Stomach (tissue), 9 donors: ENCODE results near the gene MGAT4A. TPM values are rescaled to one million over a fixed set of nuclear protein-coding genes. Genes with fewer than 3 reads are reported as not detected.

ENCODE experiments used
- DNase-seq, 2 donors: peaks; one replicate each; pipeline versions ENCODE4 v3.0.0 to v3.0.0-alpha.2; 2013 to 2019
- H3K27ac ChIP-seq, 5 donors: fragments of 200-600 bp in 4 of 5; sonication (generic) in 4 of 5; one replicate each; pipeline ENCODE4 v1.5.1; 2013 to 2019; ENCODE audit warnings: mild to moderate bottlenecking in 1 of 5, moderate library complexity in 1 of 5
- H3K27me3 ChIP-seq, 3 donors: fragments of 200-600 bp; sonication (generic); one replicate each; pipeline ENCODE4 v1.5.1; 2017 to 2019; ENCODE audit warnings: mixed run types in 1 of 3
- H3K36me3 ChIP-seq, 4 donors: fragments of 200-600 bp; sonication (generic); 1 replicate in 3 of 4; 2 replicates in 1 of 4; pipeline ENCODE4 v1.5.1; 2016 to 2019
- H3K4me1 ChIP-seq, 4 donors: fragments of 200-600 bp; sonication (generic); one replicate each; pipeline ENCODE4 v1.5.1; 2016 to 2019
- H3K4me3 ChIP-seq, 4 donors: fragments of 200-600 bp; sonication (generic) in 3 of 4; one replicate each; pipeline ENCODE4 v1.5.1; 2016 to 2019; ENCODE audit warnings: mild to moderate bottlenecking in 1 of 4
- H3K9me3 ChIP-seq, 4 donors: fragments of 200-600 bp; sonication (generic); one replicate each; pipeline ENCODE4 v1.5.1; 2016 to 2019
- CTCF ChIP-seq, 7 experiments: fragments of 450-650 bp in 4 of 7; fragments of 200-600 bp in 3 of 7; sonication (generic) in 3 of 7; IDR thresholded peaks; one replicate each; pipeline ENCODE4 v1.5.1; 2016 to 2019; ENCODE audit warnings: antibody characterized with exemption in 7 of 7, control low read depth in 2 of 7, mild to moderate bottlenecking in 1 of 7
- EP300 ChIP-seq: sonication (generic); formaldehyde crosslinking; IDR thresholded peaks from one replicate; pipeline ENCODE4 v1.6.1; 2017; ENCODE audit warnings: antibody characterized with exemption
- POLR2A ChIP-seq, 4 donors: fragments of 450-650 bp; IDR thresholded peaks; one replicate each; pipeline ENCODE4 v1.6.1; 2016; ENCODE audit warnings: antibody characterized with exemption in 4 of 4, control low read depth in 2 of 4, mild to moderate bottlenecking in 1 of 4, moderate library complexity in 1 of 4
- POLR2AphosphoS5 ChIP-seq, 3 donors: sonication (generic); formaldehyde crosslinking; IDR thresholded peaks; one replicate each; pipeline ENCODE4 v1.6.1; 2016; ENCODE audit warnings: antibody characterized with exemption in 3 of 3
- WGBS, 5 donors: extraction: QIAGEN DNeasy Blood & Tissue Kit in 3 of 5; methylation state at CpG; one replicate each; pipeline versions ENCODE4 v1.1.5 to v1.1.7; 2013 to 2018; 5-methylcytosine and 5-hydroxymethylcytosine counted together
- intact Hi-C: fragments of 100-400 bp; cut with DNase I; formaldehyde crosslinking; loops from one replicate; pipeline ENCODE4 v1.15.1; 2023; ENCODE audit warnings: low total_unique reads
- polyA plus RNA-seq, 3 donors: library from polyadenylated mRNA; stranded (reverse); fragments of 200-250 nt; gene quantifications; one replicate each; pipeline ENCODE4 v1.2.3, GENCODE V29; 2013
- total RNA-seq, 5 donors: library from RNA; depleted of rRNA; stranded (reverse); fragments of >200 nt; gene quantifications; one replicate each; pipeline versions ENCODE4 v1.1.0 to v1.2.3, GENCODE V29; 2014 to 2016
- donor health status: healthy with polysubstance abuse.
- donor health status: Bipolar disorder and iron deficiency.
- donor health status: healthy.

The MGAT4A gene
- total and polyA plus RNA-seq, 8 donors: 4.8 to 81.1 (median 11.8) TPM

- Histone ChIP-seq H3K4me1 (peaks cover 16 to 58% (median 41%) of the 10 kb centered on the region in 4 donors), H3K27ac (no peak overlapping the region), H3K9me3 (no peaks in the 10 kb centered on the region), H3K4me3 (no peak overlapping the region), H3K36me3 (no peaks in the 10 kb centered on the region), H3K27me3 (no peaks in the 10 kb centered on the region)
- intact Hi-C loops: no loop called here
- no peak for TF ChIP-seq CTCF (IDR thresholded peaks at IDR 0.05)
- no peak for TF ChIP-seq EP300
- TF ChIP-seq POLR2A (IDR thresholded peaks at IDR 0.05): no peak
- TF ChIP-seq POLR2AphosphoS5 (IDR thresholded peaks at IDR 0.05): no peak
- WGBS, 5 donors: 79 to 88% (median 85%) methylated on average over 3 of the region's 3 CpGs
- no peak for DNase-seq
Measured at GRCh38 chr2:98711506-98711905, 19.4 kb downstream of the MGAT4A start.

GRCh38 chr2:98710734-98711133 is 20.2 kb downstream of the MGAT4A start:
- intact Hi-C loops: no loop called here
- no peak overlapping the region for H3K27ac ChIP-seq
- no peaks in the 10 kb centered on the region for H3K27me3 ChIP-seq
- DNase-seq: no peak
- TF ChIP-seq EP300 (no peak), POLR2AphosphoS5 (IDR thresholded peaks at IDR 0.05) (no peak), CTCF (IDR thresholded peaks at IDR 0.05) (no peak), POLR2A (IDR thresholded peaks at IDR 0.05) (no peak)
- no peak overlapping the region for H3K4me3 ChIP-seq
- WGBS, 5 donors: 72 to 87% (median 76%) methylated on average over 4 of the region's 4 CpGs
- H3K9me3 ChIP-seq: no peaks in the 10 kb centered on the region
- peaks cover 16 to 62% (median 41%) of the 10 kb centered on the region in 4 donors for H3K4me1 ChIP-seq
- H3K36me3 ChIP-seq: no peaks in the 10 kb centered on the region

GRCh38 chr2:98709535-98709934 is 21.4 kb downstream of the MGAT4A start:
- Histone ChIP-seq H3K4me3 (no peak overlapping the region), H3K27ac (peak overlapping the region in 3 of 5 donors; percentile 36 to 42 (median 41)), H3K9me3 (no peaks in the 10 kb centered on the region), H3K36me3 (no peaks in the 10 kb centered on the region), H3K27me3 (no peaks in the 10 kb centered on the region), H3K4me1 (peaks cover 26 to 73% (median 49%) of the 10 kb centered on the region in 4 donors)
- intact Hi-C loops: no loop called here
- peak in 1 of 2 donors; percentile 65 for DNase-seq
- TF ChIP-seq EP300 (no peak), POLR2AphosphoS5 (IDR thresholded peaks at IDR 0.05) (no peak)

GRCh38 chr2:98708396-98709186 is 22.3 kb downstream of the MGAT4A start:
- intact Hi-C loops: no loop called here
- WGBS, 5 donors: 60 to 63% (median 61%) methylated on average over 6 of the region's 6 CpGs
- DNase-seq: no peak
- TF ChIP-seq CTCF (IDR thresholded peaks at IDR 0.05): no peak
- TF ChIP-seq POLR2AphosphoS5 (IDR thresholded peaks at IDR 0.05): no peak
- no peak for TF ChIP-seq POLR2A (IDR thresholded peaks at IDR 0.05)
- TF ChIP-seq EP300: no peak
- Histone ChIP-seq H3K27me3 (no peaks in the 10 kb centered on the region), H3K9me3 (no peaks in the 10 kb centered on the region), H3K36me3 (no peaks in the 10 kb centered on the region), H3K4me1 (peaks cover 31 to 76% (median 49%) of the 10 kb centered on the region in 4 donors), H3K27ac (peak overlapping the region in 2 of 5 donors; percentile 9 to 41), H3K4me3 (no peak overlapping the region)

GRCh38 chr2:98706591-98706990 is 24.3 kb downstream of the MGAT4A start:
- no peak for TF ChIP-seq EP300
- no peak for TF ChIP-seq CTCF (IDR thresholded peaks at IDR 0.05)
- no peak for TF ChIP-seq POLR2AphosphoS5 (IDR thresholded peaks at IDR 0.05)
- TF ChIP-seq POLR2A (IDR thresholded peaks at IDR 0.05): no peak
- Histone ChIP-seq H3K27me3 (no peaks in the 10 kb centered on the region), H3K27ac (peak overlapping the region in 1 of 5 donors; percentile 20), H3K4me1 (peaks cover 51 to 82% (median 64%) of the 10 kb centered on the region in 4 donors), H3K4me3 (no peak overlapping the region), H3K9me3 (no peaks in the 10 kb centered on the region), H3K36me3 (no peaks in the 10 kb centered on the region)
- no peak for DNase-seq
- intact Hi-C loops: no loop called here
- WGBS, 5 donors: 66 to 83% (median 73%) methylated on average over 2 of the region's 2 CpGs
